HepG2 (cell line): ENCODE measurements around the gene FRMD8. TPM values are rescaled to one million over a fixed set of nuclear protein-coding genes. Genes with fewer than 3 reads are reported as not detected.

Source experiments
- ATRX ChIP-seq: sonication (generic); formaldehyde crosslinking; IDR thresholded peaks from 2 replicates; pipeline ENCODE4 v1.4.0; 2020; ENCODE audit warnings: missing genetic modification reagents, borderline replicate concordance
- GLMP ChIP-seq: sonication (generic); formaldehyde crosslinking; IDR thresholded peaks from 2 replicates; pipeline ENCODE4 v1.9.0; 2021; ENCODE audit warnings: missing genetic modification reagents, mild to moderate bottlenecking, borderline replicate concordance
- HNRNPL ChIP-seq: fragments of 200-400 bp; formaldehyde crosslinking; IDR thresholded peaks from 2 replicates; pipeline ENCODE4 v1.6.1; 2017; ENCODE audit warnings: mild to moderate bottlenecking, low read depth, low read length
- ZHX2 ChIP-seq, 2 experiments: sonication (generic) in 1 of 2; formaldehyde crosslinking in 1 of 2; IDR thresholded peaks; 2 replicates each; pipeline versions ENCODE4 v1.6.1 to v1.9.0; 2014 to 2022; ENCODE audit warnings: antibody characterized with exemption in 1 of 2, borderline replicate concordance in 1 of 2, inconsistent platforms in 1 of 2, low read depth in 1 of 2, missing genetic modification reagents in 1 of 2
- ZNF496 ChIP-seq: sonication (generic); formaldehyde crosslinking; IDR thresholded peaks from 2 replicates; pipeline ENCODE4 v1.8.1; 2023; ENCODE audit warnings: mild to moderate bottlenecking, moderate library complexity, missing genetic modification reagents; ENCODE audit not compliant: insufficient replicate concordance
- ZNF616 ChIP-seq: sonication (generic); formaldehyde crosslinking; IDR thresholded peaks from 2 replicates; pipeline ENCODE4 v1.5.0; 2020; ENCODE audit warnings: low read depth, mild to moderate bottlenecking, missing genetic modification reagents
- ZNF652 ChIP-seq: IDR thresholded peaks from 2 replicates; pipeline ENCODE4 v1.6.1; 2016; ENCODE audit warnings: low read depth, borderline replicate concordance
- polyA plus RNA-seq, 8 experiments: library from polyadenylated mRNA; depleted of rRNA in 3 of 8; stranded (reverse) in 7 of 8; unstranded in 1 of 8; fragments of >200 nt; fragmentation: Illumina TruSeq in 4 of 8; extraction: Trizol in 4 of 8; gene quantifications; 2 replicates each; pipeline versions ENCODE4 v1.2.1 to v1.2.3, GENCODE V29; 2011 to 2016; ENCODE audit warnings: low read depth in 4 of 8, missing spikeins in 1 of 8, mixed read lengths in 1 of 8; ENCODE audit not compliant: insufficient read depth in 1 of 8
- total RNA-seq, 5 experiments: library from RNA; depleted of rRNA; stranded (reverse); fragments of >200 nt; fragmentation: Illumina TruSeq; extraction: Trizol; gene quantifications; 2 replicates each; pipeline ENCODE4 v1.2.3, GENCODE V29; 2016; ENCODE audit warnings: low read depth in 1 of 5

Gene FRMD8
- total and polyA plus RNA-seq, 2 of the 13 experiments (the other 11 are each of a cell fraction or from before 2014, with no cell fraction given): 5.8 to 20.6 TPM

GRCh38 chr11:65445604-65446445 lies 59.4 kb downstream of the FRMD8 start (continued):
- TF ChIP-seq ZHX2 (IDR thresholded peaks at IDR 0.05; ENCODE audit: low read depth) (no peak), ZHX2 (CRISPR knock-in tag; IDR thresholded peaks at IDR 0.05; ENCODE audit: borderline replicate concordance) (no peak), GLMP (CRISPR knock-in tag) (no peak), ZNF616 (CRISPR knock-in tag) (0 out of 2 replicates have a peak, but pooled peaks have one; percentile 58), ZNF652 (CRISPR knock-in tag) (no peak), ZNF496 (CRISPR knock-in tag) (no peak), ATRX (CRISPR knock-in tag) (no peak), HNRNPL (peak; percentile 56; the same call in 1 of the 2 replicates)
